Activated T-cell treated with anti-CD3 and anti-CD28 coated beads for 24 hours (primary cell): ENCODE data around the gene LBH.

Source experiments
- DNase-seq: peaks from one replicate; pipeline ENCODE4 v3.0.0-alpha.2; 2020; ENCODE audit warnings: low read depth

LBH gene

GRCh38 chr2:30231212-30231995, at the start of gene LBH:
Gene LBH, plus strand, starts transcription at chr2:30231534. Its CDS starts 205 bp downstream, at chr2:30231739.
- peak; percentile 88 for DNase-seq

- DNase-seq, result no peak
These were observed 47.3 kb upstream of the LBH start for GRCh38 chr2:30184035-30184434.

GRCh38 chr2:30185178-30185577, 46.2 kb upstream of the LBH start:
- DNase-seq, result no peak

- no peak for DNase-seq
These were observed 43.0 kb upstream of the LBH start for GRCh38 chr2:30188292-30188691.

- DNase-seq, result no peak
These were observed 40.7 kb upstream of the LBH start for GRCh38 chr2:30190637-30191036.

- no peak for DNase-seq
These were observed 40.2 kb upstream of the LBH start for GRCh38 chr2:30191107-30191506.

GRCh38 chr2:30191819-30192271, 39.5 kb upstream of the LBH start:
- DNase-seq, result no peak

GRCh38 chr2:30192314-30192713, 39.0 kb upstream of the LBH start:
- DNase-seq, result no peak

GRCh38 chr2:30193104-30193681, 38.1 kb upstream of the LBH start:
- no peak for DNase-seq

GRCh38 chr2:30194421-30194820, 36.9 kb upstream of the LBH start:
- DNase-seq, result no peak

- no peak for DNase-seq
These were observed 36.3 kb upstream of the LBH start for GRCh38 chr2:30195016-30195415.

GRCh38 chr2:30197570-30198192, 33.7 kb upstream of the LBH start:
- no peak for DNase-seq

- no peak for DNase-seq
These were observed 29.3 kb upstream of the LBH start for GRCh38 chr2:30201990-30202389.

- no peak for DNase-seq
These were observed 28.2 kb upstream of the LBH start for GRCh38 chr2:30203156-30203555.

- no peak for DNase-seq
These were observed 27.1 kb upstream of the LBH start for GRCh38 chr2:30204281-30204680.

GRCh38 chr2:30205456-30205855, 25.9 kb upstream of the LBH start:
- DNase-seq, result no peak

GRCh38 chr2:30206461-30207430, 24.6 kb upstream of the LBH start:
- no peak for DNase-seq

- no peak for DNase-seq
These were observed 22.9 kb upstream of the LBH start for GRCh38 chr2:30208453-30208852.

GRCh38 chr2:30209227-30209626, 22.1 kb upstream of the LBH start:
- DNase-seq, result no peak

- no peak for DNase-seq
These were observed 18.0 kb upstream of the LBH start for GRCh38 chr2:30213326-30213725.

GRCh38 chr2:30213907-30214463, 17.3 kb upstream of the LBH start:
- no peak for DNase-seq

- DNase-seq, result no peak
These were observed 15.2 kb upstream of the LBH start for GRCh38 chr2:30216157-30216556.
